GM21390 (cell line): ENCODE data around the gene LSM4.
"Not testable (repeated sequence)": the region's sequence is repeated elsewhere in the genome, so short reads cannot be mapped to it uniquely, and the experiment has no call there.

ENCODE experiments used
- ATAC-seq: cut with Tn5 transposase; IDR thresholded peaks from one replicate; pipeline ENCODE4 v1.9.1; 2021; ENCODE audit not compliant: unreplicated experiment

Gene LSM4

DNA sequence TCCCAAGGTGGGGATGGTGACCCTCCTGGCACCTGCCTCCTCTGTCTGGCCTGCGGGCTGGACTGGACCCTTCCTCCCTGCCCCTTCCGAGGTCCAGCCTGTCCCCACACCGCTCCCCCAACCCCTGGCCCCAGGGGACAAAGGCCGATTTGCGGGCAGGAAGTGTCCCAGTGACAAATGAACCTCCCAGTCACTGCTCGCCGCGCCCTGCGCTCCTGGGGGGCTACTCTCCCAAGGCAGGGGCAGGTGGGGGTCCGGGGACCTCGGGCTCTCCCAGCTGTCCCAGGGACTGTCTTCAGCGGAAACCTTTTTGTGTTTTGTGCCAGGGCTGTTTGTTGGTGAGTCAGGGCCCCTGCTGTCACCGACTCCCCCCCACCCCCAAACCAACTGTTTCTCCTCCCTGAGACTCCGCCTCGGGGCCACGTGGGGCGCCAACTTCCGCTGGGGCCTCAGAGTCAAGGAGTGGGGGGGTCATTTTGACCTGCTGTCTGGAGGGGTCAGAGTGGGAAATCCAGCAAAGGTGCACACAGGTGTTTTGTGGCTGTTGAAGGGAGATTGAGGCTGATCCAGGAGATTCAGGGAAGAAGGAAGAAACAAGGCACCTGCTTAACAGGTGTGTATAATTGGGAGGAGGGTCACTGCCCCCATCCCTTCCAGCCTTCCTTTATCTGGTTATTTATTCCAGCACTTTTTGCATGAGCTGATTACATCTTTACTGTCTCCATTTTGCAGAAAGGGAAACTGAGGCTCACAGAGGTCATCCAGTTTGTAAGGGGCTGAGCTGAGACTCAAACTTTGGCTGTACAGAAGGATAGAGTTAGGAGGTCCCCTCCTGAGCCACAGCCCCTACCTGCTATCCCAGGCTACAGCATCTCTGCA lies 18.4 kb upstream of the LSM4 start:
- no peak for ATAC-seq

DNA sequence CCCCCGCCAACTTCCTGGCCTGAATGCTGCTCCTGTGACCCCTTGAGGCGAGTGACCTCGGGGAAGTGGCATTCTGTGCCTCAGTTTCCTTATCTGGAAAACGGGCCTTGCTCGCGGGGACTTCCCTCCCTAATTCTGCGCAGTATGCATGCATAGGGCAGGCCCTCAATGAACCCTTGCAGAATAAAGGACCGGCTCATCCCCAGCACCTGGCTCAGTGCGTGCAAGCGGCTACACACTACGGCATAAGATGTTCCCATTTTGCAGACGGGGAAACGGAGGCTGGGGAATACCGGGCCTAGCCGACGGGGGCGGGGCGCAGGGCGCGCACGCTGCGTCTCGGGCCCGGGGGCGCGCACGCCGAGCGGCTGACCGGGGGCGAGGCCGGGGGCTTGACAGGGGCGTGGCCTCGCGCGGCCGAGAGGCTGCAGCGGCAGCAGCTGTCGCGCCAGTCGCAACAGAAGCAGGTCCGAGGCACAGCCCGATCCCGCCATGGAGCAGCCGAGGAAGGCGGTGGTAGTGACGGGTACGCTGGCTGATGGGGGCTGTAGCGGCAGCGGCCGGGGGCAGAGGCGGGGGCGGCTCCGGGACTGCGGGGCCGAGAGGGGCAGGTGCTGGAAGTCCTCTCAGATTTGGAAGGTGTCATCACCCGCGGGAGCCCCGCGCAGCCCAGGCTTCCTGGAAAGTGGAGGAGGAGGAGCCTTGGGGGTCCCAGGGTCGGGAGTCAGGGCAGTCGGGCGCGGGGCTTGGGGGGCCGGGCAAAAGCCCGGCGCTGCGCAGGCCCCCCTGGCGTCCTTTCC lies 17.5 kb upstream of the LSM4 start, which contains the start of gene PGPEP1:
Gene PGPEP1 (plus strand): TSS at position 409 of the 800 bp plus-strand sequence. CDS start 84 bp downstream, at position 493.
- ATAC-seq: no peak

GRCh38 chr19:18339723-18340122 lies 16.8 kb upstream of the LSM4 start:
- ATAC-seq: no peak

DNA sequence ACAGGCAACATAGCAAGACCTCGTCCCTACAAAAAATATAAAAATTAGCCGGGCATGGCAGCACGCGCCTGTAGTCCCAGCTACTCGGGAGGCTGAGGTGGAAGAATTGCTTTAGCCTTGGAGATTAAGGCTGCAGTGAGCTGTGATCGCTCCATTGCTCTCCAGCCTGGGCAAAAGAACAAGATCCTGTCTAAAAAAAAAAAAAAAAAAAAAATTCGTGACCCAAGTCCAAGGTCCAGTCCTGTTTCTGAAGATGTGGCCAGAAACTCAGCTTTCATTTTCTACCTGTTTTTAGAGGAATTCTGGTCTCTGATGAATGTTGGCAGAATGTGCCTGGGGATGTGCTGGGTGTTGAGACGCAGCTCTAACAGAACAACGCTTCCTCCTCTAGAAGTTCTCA lies 15.7 kb upstream of the LSM4 start:
- no peak for ATAC-seq

GRCh38 chr19:18336121-18336520 lies 13.2 kb upstream of the LSM4 start:
- no peak for ATAC-seq

DNA sequence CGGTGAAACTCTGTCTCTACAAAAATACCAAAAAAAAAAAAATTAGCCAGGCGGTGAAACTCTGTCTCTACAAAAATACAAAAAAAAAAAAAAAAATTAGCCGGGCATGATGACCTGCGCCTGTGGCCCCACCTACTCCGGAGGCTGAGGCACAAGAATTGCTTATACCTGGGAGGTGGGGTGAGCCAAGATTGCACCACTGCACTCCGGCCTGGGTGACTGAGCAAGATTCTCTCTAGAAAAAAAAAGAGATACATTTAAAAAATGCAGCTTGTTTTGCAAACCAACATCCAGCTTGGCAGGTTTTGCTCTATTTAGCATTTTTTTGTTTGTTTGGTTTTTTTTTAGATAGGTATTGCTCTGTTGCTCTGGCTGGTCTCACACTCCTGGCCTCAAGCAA lies 10.8 kb upstream of the LSM4 start:
- ATAC-seq: no peak

GRCh38 chr19:18332917-18333530 lies 10.1 kb upstream of the LSM4 start:
- ATAC-seq: no peak

DNA sequence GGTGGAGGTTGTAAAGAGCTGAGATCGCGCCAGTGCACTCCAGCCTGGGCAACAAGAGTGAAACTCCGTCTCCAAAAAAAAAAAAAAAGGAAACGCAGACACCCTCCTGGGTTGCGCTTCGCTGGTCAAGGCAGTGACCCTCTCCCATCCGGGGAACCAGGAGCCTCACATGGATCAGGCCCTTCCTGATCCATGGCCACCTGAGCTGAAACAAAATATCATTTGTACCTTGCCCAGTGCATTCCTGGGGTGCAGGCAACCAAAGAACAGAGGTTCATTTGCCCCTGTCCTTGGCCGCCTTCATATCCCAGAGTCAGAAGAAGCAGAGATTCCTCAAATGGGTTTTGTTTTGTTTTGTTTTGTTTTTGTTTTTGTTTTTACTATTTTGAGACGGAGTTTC lies 8.0 kb upstream of the LSM4 start:
- ATAC-seq: no peak

GRCh38 chr19:18329035-18329376 lies 6.1 kb upstream of the LSM4 start:
- no peak for ATAC-seq

DNA sequence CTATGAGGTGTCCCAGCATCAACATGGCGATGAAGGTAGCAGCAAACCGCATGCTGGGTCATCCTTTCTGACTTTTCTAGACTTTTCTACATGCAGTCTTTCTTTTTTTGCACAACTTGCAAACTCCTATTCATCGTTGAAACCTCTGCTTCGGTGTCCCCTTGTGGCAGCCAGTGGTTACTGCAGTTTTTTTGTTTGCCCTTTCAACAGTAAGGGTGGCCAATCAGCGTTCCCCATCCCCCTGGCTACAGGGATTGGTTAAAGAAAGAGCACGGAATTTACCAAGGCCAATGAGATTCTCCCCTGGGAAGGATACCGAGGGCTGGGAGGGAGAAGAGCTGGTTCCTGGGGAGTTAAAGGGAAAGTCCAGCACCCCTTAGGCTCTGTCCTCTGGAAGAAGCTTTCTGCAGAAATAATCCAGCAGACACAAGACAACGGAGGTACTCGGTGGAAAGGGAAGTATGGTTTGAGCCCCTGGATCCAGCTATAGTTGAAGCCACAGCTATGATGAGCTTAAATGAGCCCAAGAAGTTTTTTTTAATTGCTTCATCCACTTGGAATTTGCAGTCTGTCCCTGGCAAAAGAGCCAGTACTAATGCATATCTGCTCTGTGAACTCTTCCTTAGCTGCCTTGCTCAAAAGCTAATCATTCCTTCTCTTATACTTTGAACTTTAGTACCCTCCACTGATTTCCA lies 5.6 kb upstream of the LSM4 start:
- peak; percentile 84 for ATAC-seq

DNA sequence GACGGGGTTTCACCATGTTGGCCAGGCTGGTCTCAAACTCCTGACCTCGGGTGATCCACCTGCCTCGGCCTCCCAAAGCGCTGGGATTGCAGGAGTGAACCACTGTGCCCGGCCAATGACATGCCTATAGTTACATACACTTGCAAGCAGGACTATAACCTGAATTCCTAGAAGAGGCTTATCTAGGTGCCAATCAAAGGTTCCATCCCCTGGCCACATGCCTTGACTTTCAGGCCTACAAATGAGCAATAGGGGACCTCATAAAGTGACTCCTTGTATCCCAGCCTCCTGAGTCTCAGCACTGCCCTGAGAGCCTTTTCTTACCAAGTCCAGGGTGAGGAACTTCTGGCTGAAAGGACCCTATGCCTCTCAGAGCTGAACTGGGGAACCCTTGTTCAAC lies 3.9 kb upstream of the LSM4 start:
- ATAC-seq: no peak

DNA sequence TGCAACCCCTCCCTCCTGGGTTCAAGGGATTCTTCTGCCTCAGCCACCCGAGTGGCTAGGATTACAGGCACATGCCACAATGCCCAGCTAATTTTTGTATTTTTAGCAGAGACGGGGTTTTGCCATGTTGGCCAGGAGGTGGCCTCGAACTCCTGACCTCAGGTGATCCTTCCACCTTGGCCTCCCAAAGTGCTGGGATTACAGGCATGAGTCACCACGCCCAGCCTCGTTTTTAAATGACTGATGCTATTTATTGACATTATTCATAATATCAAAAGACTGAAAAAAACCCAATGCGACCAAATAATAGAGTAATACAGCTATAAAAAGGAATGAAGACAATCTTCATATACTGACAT lies 1.5 kb upstream of the LSM4 start:
- ATAC-seq: not testable (repeated sequence)

- no peak for ATAC-seq
Measured at GRCh38 chr19:18322318-18322758, 538 bp downstream of the LSM4 start.

GRCh38 chr19:18321734-18322102 lies 1.2 kb downstream of the LSM4 start:
- no peak for ATAC-seq

GRCh38 chr19:18320865-18321733 lies 1.8 kb downstream of the LSM4 start:
- ATAC-seq: no peak

- ATAC-seq: no peak
Measured at GRCh38 chr19:18319591-18320135, 3.2 kb downstream of the LSM4 start.

GRCh38 chr19:18317961-18318800 lies 4.7 kb downstream of the LSM4 start:
- no peak for ATAC-seq

GRCh38 chr19:18313398-18313797 lies 9.5 kb downstream of the LSM4 start:
- no peak for ATAC-seq

GRCh38 chr19:18312092-18312534 lies 10.8 kb downstream of the LSM4 start:
- ATAC-seq: no peak
